Tibial nerve (tissue), 4 donors: ENCODE data around the gene SPON1.

Source experiments
- EP300 ChIP-seq, 2 donors: sonication (generic); formaldehyde crosslinking; IDR thresholded peaks; one replicate each; pipeline ENCODE4 v1.6.1; 2017; ENCODE audit warnings: antibody characterized with exemption in 2 of 2, mild to moderate bottlenecking in 1 of 2
- POLR2A ChIP-seq, 2 donors: fragments of 450-650 bp; IDR thresholded peaks; one replicate each; pipeline ENCODE4 v1.6.1; 2017; ENCODE audit warnings: antibody characterized with exemption in 2 of 2, mild to moderate bottlenecking in 2 of 2, moderate library complexity in 2 of 2
- TF ChIP-seq, protein P1 (sequence below), 5 experiments: fragments of 200-600 bp in 3 of 5; fragments of 450-650 bp in 2 of 5; sonication (generic) in 3 of 5; IDR thresholded peaks; one replicate each; pipeline ENCODE4 v1.5.1; 2016 to 2019; ENCODE audit warnings: antibody characterized with exemption in 5 of 5, mild to moderate bottlenecking in 3 of 5, moderate library complexity in 2 of 5

DNA sequence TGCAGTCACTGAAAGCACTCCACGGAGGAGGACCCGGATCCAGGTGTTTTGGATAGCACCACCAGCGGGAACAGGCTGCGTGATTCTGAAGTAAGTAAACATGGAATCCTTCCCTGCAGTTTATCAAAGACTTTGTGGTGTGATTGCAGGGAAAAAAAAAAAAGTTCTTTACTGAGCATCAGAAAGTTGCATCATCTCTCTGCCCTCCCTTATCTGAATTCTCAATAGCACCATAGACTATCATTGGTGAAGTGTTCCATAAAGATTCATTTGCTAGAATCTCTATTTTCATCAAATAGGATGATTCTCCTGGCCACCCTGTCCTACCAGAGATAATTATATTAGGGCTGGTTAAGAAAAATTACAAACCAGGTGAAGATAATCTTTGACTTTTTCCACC is 79.0 kb downstream of the SPON1 start:
- TF ChIP-seq EP300 (IDR thresholded peaks at IDR 0.05) (no peak), POLR2A (IDR thresholded peaks at IDR 0.05) (no peak)
- TF ChIP-seq, protein P1, sequence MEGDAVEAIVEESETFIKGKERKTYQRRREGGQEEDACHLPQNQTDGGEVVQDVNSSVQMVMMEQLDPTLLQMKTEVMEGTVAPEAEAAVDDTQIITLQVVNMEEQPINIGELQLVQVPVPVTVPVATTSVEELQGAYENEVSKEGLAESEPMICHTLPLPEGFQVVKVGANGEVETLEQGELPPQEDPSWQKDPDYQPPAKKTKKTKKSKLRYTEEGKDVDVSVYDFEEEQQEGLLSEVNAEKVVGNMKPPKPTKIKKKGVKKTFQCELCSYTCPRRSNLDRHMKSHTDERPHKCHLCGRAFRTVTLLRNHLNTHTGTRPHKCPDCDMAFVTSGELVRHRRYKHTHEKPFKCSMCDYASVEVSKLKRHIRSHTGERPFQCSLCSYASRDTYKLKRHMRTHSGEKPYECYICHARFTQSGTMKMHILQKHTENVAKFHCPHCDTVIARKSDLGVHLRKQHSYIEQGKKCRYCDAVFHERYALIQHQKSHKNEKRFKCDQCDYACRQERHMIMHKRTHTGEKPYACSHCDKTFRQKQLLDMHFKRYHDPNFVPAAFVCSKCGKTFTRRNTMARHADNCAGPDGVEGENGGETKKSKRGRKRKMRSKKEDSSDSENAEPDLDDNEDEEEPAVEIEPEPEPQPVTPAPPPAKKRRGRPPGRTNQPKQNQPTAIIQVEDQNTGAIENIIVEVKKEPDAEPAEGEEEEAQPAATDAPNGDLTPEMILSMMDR (IDR thresholded peaks at IDR 0.05) = no peak
